HG02885 (cell line): ENCODE data around the gene GALM.
"Not testable (repeated sequence)": the region's sequence is repeated elsewhere in the genome, so short reads cannot be mapped to it uniquely, and the experiment has no call there.

Source experiments
- ATAC-seq: cut with Tn5 transposase; IDR thresholded peaks from one replicate; pipeline ENCODE4 v1.9.1; 2021; ENCODE audit warnings: mild to moderate bottlenecking; ENCODE audit not compliant: unreplicated experiment, poor library complexity

GALM gene

GRCh38 chr2:38734299-38735058, 68.6 kb downstream of the GALM start:
- ATAC-seq = no peak

DNA sequence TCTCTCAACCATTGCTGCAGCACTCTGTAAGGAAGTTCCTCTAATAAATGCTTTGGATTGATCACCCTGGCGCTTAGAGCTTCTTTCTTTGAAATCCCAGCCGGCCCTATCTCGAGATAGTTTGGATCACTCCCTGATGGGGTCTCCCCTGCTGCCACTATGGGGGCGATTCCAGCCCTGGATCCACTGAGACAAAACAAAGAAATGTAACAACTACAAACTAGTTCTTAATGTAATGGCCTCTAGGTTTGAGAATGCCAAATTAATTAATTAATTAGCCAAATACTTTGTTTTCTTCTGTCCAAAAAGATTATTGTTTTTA, 70.0 kb downstream of the GALM start:
- ATAC-seq = no peak

DNA sequence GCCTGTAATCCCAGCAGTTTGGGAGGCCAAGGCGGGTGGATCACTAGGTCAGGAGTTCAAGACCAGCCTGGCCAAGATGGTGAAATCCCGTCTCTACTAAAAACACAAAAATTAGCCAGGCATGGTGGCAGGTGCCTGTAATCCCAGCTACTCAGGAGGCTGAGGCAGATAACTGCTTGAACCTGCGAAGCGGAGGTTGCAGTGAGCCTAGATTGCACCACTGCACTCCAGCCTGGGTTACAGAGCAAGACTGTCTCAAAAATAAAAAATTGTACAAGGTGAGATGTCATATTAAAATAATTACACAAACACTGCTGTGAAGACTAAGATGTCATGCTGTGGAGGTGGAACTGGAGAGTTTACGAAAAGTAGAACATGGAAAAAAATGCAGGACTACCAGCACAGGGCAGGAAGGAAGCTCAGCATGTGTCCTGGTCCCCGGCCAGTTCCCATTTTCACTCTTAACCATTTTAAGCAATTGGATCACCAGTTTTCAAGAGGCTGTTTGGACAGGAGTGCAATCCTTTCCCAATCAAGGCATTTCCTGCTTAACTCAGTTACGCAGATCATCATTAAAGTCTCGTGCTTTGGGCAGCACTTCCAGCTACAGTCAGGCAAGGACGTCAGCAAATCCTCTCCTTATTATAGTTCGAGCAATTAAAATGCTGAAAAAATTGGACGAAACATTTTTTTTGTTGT, 71.2 kb downstream of the GALM start:
- not testable (repeated sequence) for ATAC-seq

- ATAC-seq = no peak
Observed at GRCh38 chr2:38737925-38738324, 72.0 kb downstream of the GALM start.

DNA sequence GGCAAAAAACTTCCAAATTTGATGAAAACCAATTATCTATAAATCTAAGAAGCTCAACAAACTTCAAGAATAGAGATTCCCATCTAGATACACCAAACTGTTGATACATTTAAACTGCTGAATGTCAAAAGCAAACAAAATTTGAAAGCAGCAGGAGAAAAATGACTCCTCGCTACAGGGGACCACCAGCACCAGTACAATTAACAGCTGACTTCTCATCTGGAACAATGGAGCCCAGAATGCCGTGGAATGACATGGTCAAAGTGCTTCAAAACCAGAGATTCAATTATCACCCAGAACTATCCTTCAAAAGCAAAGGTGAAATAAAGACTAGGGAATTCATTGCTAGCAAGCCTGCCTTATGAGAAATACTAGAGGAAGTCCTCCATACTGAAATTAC, 73.6 kb downstream of the GALM start:
- ATAC-seq = no peak

DNA sequence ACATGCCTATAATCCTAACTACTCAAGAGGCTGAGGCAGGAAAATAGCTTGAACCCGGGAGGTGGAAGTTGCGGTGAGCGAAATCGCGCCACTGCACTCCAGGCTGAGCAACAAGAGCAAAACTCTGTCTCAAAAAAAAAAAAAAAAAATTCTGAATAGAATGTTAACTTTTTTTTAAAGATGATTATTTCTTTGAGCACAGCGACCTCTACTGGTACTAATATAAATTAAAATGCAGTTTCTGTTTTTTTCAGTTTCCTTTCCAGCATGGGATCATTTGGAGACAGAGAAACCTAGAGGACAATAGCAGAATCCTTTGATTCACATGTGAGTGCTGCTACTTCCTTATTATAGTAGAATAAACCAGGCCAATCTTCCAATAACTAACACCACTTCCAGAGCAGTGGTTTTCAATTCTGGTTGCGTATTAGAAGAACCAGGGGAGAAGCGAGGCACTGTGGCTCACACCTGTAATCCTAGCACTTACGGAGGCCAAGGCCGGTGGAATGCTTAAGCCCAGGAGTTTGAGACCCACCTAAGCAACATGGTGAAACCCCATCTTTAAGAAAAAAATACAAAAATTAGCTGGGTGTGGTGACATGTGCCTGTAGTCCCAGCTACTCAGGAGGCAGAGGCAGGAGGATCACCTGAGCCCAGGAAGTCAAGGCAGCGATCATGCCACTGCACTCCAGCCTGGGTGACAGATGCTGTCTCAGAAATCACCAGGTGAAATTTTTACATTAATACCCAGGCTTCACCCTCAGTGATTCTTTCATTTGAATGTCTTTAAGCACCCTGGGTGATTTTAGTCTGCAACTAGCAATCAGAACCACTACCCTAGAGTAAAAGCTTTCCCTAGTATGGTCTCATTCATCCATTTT, 75.2 kb downstream of the GALM start:
- no peak for ATAC-seq

GRCh38 chr2:38742797-38743559, 77.1 kb downstream of the GALM start:
- no peak for ATAC-seq

GRCh38 chr2:38743672-38744398, 77.9 kb downstream of the GALM start:
- ATAC-seq = no peak

DNA sequence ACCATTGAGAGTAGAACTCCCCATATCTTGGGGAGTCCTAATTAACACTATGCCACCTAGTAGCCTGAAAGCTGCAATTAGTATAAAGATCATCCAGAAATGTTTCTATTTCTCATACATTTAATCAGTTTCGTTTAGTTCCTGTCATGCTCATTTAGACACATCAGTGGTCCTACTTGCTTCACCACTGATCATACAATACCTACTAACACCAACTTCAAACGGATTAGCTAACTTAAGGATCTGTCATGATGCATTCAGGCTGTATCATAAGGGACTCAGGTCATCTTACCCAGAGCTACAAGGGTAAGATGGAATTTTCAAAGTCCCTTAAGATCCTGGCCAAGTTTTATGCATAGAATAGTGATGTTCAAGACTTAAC, 78.5 kb downstream of the GALM start:
- ATAC-seq = no peak

DNA sequence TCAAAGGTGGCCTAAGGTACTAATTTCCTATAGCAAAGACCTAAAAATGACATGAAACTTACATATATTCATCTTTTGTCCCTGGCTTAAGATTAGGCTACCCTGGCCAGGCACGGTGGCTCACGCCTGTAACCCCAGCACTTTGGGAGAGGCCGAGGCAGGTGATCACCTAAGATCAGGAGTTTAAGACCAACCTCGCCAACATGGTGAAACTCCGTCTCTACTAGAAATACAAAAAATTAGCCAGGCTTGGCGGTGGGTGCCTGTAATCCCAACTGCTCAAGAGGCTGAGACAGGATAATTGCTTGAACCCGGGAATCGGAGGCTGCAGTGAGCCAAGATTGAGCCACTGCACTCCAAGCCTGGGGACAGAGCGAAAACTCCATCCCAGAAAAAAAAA, 79.4 kb downstream of the GALM start:
- ATAC-seq = no peak

- ATAC-seq = no peak
Observed at GRCh38 chr2:38747007-38747424, 81.1 kb downstream of the GALM start.

GRCh38 chr2:38747819-38748218, 81.9 kb downstream of the GALM start:
- no peak for ATAC-seq

GRCh38 chr2:38748391-38748790, 82.5 kb downstream of the GALM start:
- no peak for ATAC-seq

DNA sequence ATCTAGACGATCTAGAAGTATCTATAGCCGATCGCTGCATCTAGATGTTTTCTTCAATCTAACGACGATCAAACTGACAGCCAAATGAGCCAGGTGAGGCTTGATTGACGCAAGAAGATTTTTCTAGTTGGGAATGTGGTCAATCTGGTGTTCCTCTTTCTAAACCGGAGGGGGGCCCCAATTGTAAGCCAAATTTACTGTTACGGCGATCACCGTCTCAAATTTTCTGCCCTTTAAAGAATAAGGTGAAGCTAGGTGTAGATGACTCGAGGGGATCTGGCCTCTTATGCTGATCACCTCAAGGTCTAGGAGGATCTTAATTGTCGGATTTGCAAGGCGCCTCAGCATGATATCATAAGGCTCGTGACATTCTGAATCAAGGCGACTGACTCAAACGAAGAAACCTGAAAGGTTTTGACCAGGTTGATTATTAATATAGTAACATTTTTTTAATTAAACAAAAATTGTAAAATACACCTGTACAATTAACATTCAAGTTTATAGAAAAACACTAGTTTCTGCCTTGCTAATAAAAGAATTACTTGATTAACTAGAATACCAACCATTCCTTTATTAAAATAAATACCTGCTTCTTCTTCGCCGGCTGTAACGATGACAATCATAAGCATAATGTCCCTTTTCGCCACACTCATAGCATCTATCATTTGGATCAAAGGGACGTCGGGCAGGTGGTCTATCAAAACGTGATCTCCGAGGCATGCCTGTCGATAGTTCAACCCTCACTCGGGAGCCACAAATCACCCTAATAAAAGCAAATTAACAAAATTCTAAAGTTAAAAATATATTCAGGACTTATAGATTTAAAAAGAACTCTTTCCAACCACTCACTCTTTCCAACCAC, 83.3 kb downstream of the GALM start:
- ATAC-seq = no peak

DNA sequence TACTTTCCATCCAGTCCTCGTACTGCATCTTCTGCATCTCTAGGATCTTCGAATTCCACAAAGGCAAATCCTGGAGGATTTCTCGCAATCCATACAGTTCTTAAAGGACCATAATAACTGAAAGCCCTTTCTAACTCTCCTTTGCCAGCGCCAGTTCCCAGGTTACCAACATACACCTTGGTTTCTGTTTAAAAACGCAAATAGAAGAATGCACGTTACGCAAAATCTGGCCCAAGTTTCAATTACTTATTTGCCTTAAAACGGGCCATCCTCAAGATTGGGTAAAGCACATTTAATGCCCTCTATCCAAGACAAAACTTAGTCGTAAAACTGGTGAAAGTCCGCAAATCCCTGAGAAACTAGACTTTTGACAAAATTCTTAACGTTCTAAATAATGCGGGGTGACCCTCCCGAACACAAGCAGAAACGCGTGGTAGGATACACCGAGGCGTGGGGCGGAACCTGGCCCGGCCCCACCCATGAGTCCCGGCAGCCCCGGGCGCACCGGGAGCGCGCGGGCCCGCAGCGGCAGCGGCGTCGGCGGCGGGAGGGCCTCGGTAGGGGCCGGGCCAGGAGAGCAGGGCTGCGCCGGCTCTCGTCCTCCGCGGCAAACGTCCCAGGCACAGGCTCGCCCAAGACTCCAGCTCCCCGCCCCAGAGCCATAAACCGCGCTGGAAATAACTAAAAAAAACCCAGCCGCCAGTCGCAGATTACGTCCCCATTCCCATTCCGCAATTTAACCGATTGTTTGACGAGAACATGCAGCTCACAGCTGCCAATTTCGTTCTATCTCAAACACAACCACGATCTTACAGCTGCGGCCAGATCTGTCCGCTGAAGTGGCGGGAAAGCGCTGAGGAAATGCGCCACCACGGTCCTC, 84.3 kb downstream of the GALM start:
- ATAC-seq = peak; percentile 34

GRCh38 chr2:38750891-38751595, 85.1 kb downstream of the GALM start, which contains the start of gene SRSF7:
SRSF7 (minus strand) TSS chr2:38751361; CDS start chr2:38751256, 105 bp downstream.
- ATAC-seq = peak; percentile 80
